GM21515 (cell line): ENCODE measurements around the gene TXNRD1.
A peak's percentile ranks its signal among the peaks of the same experiment; 100 is the strongest.

Source experiments
- ATAC-seq: cut with Tn5 transposase; IDR thresholded peaks from one replicate; pipeline ENCODE4 v1.9.1; 2021; ENCODE audit not compliant: unreplicated experiment

The TXNRD1 gene

DNA sequence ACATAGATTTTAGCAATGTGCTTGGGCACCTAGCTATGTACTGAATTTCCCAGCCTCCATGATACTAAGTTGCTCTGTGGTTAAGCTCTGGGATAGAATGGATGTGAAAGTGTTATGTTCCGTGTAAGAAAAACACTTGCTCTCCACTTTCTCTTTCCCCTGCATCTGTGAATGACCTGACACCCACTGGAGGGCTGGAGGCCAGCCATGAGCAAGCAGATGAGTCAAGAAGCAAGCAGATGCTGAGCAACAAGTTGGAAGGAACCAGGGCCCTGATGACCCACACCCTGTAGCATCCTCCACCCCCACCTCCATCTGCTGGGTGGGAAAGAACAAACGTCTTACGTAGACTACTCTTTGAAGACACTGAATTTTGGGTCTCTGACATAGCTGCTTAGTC is 144.6 kb downstream of the TXNRD1 start:
- ATAC-seq, result no peak

DNA sequence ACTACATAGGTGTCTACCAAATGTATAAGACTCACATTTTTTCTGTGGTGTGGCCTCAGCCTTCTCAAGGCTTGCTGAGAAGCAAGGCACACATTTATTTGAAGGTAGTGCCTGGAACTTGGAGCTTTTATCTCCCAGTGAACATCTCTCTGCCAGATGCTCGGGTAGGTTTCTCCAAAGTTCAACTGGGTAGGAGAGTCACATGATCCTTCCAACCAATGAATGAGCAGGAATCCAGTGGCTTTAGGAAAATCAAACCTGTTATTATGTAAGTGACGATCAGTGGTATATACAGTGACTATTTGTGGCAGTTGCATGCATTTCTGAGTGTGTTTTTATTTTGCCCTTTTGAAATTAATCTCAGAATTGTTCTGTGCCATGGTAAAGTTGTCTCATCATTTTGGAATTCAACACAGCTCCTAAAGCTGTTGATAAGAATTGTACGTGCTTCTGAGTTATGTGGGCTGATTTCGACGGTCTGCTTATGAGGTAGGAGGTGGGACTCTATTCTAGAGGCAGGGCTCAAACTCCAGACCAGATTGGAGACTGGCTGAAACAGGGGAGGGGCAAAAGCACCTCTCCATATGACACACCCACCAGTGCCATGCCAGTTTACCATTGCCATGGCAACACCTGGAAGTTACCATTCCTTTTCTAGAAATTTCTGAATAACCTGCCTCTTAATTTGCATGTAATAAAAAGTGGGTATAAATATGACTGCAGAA is 145.6 kb downstream of the TXNRD1 start:
- no peak for ATAC-seq

DNA sequence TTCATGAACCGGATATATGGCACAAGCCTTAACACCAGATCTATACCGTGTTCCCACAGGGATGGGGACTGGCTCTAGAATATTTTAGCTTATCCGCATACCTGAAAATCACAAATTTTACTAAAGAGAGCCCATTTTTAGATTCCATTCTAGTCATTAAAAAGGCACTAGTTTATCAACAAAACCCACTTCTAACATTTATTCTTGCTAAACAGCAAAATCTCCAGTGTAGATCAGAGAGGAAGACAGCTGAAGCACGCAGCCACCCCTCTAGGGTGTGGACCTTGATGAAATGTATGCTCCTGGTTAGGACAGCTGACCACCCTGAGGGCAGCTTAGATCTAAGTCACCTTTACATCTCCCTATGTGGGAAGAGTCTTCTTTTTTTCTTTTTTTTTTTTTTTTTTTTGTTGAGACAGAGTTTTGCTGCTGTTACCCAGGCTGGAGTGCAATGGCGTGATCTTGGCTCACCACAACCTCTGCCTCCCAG is 150.4 kb downstream of the TXNRD1 start:
- ATAC-seq, result no peak

DNA sequence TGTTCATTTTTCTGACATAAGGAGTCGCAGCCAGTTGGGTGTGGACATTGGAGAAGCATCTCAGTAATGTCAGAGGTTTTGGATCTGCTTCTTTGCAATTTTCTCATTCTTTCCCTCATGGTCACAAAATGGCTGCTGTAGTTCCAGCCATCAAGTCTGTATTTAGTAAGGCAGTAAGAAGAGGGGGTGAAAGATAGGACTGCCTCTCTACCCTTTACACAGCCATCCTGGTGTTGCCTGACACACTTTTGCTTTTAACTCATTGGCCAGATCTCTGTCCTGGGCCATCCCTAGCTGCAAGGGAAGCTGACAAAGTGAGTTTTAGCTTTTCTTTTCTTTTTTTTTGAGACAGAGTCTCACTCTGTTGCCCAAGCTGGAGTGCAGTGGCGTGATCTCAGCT is 154.1 kb downstream of the TXNRD1 start:
- no peak for ATAC-seq

DNA sequence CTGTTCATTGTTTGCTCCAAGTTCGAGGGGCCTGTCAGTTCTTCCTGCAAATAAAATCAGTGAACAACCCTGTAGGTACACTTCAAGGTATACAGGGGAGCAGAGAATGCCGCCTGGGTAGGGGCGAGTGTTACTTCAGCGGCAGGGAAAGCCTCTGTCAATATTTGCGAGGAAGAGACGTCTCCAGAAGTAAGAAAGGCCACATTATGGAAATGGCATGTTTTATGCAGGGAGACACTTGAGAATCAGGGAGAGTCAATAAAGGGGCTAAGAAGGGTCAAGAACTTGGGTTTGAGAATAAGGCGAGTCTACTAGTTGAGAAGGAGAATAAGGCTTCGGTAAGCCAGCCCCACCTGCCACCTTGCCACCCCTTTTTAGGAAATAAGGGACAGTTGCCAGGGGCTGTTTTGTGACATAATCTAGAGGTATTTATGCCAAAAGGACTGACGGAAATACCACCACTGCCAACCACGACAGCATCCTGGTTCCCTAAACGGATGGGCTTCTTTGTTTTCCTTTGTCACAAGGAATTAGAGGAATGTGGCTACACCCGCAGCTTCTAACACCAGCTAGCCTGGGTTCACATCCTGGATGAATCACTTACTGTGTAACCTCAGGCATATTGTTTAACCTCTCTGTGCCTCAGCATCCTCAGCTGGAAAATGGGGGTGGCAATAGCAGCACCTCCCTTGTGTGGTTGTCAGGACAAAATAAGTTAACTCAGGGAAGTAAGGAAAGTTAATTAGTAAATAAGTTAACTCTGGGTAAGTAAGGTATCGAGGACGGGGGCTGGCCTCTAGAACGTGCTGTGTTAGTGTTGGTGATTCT is 155.7 kb downstream of the TXNRD1 start:
- no peak for ATAC-seq

DNA sequence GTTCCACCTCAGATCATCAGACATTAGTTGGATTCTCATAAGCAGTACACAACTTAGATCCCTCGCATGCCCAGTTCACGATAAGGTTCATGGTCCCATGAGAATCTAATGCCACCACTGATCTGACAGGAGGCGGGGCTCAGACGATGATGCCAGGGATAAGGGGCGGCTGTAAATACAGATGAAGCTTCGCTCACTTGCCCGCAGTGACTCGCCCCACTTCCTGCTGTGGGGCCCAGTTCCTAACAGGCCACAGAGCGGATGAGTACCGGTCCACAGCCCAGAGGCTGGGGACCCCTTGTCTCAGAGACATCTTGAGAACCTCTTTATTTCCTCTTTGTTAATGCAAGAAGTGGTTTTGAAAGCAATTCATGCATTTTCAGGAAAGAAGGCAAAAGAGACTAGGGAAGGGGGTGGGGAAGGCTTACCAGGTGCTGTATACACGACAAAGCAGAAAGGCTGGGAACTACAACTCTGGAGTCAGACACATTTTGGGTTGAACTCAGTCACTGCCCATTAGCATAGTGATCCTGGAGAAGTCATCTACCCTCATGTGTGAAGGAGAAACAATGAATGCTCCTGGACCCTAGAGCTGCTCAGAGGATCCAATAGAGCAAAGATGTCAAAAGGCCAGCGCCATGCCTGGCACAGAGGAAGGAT is 156.6 kb downstream of the TXNRD1 start:
- no peak for ATAC-seq

DNA sequence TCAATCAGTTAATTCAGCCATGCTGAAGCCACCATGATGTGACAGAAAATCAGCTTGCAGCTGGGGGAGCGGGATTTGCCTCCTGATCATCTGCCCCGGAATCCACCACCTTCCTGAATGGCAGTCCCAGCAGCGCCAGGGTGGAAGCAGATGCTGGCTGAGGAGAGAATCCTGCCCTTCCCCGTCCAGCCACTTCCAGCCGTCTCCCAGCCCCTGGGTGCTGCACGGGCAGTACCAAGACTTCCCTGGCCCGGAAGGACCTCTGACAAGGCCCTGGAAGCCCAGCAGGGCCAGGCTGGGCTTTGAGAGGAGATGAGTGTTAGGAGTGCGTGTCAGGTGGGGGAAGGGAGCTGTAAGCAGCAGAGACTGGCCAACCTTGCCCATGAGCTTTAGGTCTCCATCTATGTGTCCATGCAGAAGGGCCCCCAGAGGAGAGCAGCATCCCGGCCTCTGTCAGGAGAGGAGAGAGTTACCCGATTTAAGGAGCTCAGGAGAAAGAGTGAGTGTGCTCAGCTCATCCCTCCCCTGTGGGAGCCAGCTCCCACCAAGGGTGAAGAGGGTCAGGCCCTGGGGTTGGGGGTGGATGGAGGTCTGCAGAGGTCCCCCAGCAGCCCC is 157.2 kb downstream of the TXNRD1 start:
- ATAC-seq, result no peak

DNA sequence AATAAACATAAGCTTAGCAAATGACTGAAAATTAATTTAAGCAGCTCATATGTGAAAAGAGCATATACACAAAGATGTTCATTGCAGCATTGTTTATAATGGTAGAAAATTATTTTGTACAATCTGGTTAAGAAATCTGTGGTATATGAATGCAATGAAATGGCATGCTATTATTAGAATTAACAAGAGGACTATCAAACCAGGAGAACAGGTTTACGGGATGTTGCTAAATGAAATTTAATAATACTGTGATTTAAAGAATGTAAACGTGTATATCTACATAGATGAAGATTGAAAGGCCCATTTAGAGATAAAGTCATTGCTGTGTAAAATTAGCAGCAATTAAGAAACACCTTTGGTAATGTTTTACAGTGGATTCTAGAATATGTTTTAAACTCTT is 158.5 kb downstream of the TXNRD1 start:
- no peak for ATAC-seq

DNA sequence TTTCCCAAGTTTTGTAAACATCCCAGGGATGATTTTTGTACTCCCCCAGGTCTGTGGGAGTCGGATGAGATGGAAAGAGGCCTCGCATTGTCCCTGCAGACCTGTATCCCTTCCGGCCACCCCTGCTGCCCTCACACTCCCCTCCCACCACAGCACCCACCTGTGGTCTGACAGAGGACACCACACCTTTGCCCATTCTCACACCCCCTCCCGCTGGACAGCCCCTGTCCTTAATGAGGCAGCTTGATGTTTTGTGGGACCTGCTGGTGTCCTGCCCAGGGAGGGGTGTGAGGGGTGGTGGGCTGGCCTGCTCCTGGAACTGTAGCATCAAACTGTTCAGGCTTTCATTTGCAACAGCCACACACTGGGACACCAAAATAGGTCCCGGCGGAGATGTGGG is 159.2 kb downstream of the TXNRD1 start:
- no peak for ATAC-seq

DNA sequence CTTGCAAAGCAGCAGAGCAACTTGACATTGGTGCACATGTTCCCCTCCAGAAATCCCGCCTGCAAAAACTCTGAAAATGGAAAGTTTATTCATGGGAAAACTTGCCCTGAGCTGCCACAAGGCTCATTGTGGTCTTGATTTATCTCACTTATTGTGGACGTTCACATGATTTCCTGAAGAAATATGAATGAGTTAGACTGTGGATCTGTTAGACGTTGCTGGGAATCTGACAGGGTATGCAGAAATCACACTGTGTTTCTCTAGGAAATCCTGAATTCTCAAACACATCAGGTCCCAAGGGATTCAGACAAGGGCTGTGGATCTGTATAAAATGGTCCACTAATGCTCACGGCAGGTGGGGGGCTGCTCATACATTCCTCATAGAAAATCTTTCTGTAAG is 160.2 kb downstream of the TXNRD1 start:
- no peak for ATAC-seq

DNA sequence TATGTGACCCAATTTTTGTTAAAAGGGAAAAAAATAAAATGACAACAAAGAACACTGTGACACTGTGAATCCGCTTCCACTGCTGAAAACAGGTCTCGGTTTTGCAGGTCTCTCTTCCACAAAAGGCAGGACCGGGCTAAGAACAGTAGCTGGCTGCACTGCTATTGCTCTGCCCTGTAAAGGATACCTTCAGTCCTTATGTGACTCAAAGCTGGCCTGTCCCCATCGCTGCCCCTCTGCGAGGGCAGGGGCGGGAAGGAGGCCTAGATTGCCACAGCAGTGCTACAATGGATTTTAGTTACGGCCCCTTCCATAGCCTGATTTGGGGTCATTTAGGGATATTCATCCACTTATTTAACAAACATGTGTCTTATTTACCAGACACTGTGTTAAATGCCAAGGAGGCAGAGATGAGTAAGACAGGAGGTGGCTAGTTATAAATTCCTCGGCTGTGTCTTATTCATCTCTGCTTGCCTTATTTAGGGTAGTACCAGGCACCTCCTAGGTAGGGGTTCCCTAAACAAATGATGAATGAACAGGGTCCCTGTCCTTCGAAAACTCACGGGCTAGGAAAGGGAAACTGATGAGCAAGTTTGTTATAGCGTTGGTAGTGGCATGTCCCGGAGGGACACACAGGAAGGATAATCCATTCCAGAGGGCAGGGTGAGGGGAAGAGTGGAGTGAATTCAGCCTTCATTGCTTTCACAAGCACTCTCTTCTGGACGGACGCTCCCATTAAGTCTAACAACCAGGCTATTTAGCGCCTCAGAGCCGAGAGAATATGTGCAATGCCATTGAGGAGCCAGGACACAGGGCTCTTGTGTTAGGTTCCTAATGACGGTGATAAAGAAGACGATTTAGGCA is 161.3 kb downstream of the TXNRD1 start:
- ATAC-seq, result no peak

DNA sequence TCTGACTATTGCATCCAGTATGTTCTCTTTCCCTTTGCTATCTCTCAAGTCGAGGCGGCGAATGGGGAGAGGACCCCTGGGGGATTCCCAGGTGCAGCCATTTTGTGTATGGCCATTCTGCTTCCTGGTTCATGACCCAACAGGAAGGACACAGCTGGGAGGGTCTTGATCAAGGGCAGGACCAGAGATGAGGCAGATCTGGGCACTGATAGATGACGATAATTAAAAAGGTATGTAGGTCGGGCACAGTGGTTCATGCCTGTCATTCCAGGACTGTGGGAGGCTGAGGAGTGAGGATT is 161.9 kb downstream of the TXNRD1 start:
- ATAC-seq, result no peak

DNA sequence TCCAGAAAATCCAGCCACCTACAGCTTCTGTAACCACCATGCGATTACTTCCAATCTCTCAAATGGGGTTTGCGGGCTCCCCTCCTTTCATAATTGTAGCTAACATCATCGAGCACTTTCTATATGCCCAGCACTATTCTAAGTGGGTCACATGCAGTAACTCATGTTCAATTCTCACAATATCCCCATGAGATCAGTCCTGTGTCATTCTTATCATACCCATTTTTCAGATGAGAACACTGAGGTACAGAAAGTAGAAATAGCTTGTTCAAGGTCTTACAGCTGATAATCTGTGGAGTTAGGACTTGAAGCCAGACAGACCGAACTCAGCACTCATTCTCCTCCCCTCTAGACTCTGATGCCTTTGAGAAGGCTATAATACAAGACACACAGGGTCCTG is 162.8 kb downstream of the TXNRD1 start:
- no peak for ATAC-seq

DNA sequence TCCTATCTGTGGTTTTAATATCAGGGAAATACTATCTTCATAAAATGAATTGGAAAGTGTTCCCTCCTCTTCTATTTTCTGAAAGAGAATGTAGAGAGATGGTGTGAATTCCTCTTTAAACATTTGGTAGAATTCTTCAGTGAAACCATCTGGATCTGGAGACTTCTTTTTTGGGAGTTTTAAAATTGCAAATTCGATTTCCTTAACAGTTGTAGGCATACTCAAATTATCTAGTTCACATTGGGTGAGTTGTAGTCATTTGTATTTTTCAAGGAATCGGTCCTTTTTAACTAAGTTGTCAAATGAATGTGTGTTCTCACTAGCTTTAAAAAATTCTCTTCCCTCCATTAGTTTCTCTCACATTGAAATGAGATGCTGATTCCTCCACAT is 165.8 kb downstream of the TXNRD1 start:
- ATAC-seq, result no peak

DNA sequence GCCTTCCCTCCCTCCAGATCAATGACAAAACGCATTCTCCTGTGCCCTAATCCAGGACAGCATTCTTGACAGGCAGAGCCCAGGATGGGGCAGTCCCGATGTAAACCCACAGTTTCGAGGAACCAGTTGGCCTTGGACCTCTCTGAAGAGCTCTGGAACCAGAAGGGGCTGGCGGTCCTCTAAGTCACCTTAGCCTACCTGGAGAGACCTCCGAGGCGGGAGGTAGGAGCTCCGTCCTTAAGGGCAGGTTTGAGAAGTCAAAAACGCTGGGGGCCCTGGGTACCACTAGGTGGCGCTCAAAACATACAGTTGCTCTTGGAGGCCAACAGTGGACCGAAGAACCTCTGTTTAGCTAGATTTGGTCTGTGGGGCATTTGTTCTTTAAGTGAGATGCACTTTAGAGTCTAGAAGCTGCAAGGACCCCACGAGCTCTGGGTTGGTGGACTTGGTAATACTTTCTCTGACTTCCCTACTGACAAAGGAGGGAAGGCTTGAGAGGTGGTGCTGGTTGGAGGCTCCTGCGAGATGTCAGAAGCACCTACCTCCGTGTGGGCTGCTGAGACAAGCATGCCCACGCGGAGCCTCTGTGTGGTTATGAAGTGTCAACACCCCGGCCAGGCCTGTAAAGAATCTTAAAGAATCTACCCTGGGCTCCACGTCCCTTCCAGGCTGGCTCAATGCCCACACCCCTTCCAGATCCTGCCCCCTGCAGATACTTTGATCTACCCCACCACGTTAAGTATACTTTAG is 166.3 kb downstream of the TXNRD1 start:
- ATAC-seq, result peak; percentile 65

DNA sequence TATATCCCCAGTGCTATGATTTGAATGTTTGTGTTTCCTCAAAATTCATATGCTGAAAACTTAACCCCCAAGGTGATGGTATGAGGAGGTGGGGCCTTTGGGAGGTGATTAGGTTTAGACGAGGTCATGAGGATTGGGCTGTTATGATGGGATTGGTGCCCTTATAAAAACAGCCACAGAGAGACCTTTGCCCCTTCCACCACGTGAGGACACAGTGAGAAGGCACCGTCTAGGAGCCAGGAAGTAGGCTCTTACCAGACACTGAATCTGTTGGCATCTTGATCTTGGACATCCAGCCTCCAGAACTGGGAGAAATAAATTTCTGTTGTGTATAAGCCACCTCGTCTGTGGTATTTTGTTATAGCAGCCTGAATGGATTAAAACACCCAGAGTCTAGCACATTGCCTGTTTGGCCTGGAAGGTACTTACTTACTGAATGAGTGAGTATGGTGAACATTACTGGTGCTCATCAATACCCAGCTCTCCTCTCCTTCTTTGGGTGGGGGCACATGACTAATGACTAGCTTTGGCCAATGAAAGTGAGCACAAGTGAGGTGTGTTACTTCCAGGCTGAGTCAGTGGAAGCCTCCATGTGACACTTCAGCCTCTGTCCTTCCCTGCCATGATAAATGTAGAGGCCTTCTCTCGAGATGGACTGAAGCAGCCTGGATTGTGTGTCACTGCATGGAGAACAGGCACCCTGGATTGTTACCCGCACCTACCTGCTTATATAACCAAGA is 168.7 kb downstream of the TXNRD1 start:
- no peak for ATAC-seq

DNA sequence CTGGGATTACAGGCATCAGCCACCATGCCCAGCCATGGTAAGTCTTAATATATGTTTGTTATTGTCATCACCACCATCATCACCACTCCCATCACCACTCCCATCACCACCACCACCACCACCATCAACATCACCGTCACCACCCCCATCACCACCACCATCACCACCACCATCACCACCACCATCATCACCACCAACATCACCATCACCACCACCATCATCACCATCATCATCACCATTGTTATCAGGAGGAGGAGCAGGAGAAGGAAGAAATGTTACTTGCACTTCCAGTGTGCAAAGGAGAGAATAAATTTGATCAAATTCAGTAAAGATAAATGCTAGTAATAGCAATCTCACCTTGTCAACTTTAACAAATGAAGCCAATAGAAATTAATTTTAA is 169.9 kb downstream of the TXNRD1 start:
- no peak for ATAC-seq

DNA sequence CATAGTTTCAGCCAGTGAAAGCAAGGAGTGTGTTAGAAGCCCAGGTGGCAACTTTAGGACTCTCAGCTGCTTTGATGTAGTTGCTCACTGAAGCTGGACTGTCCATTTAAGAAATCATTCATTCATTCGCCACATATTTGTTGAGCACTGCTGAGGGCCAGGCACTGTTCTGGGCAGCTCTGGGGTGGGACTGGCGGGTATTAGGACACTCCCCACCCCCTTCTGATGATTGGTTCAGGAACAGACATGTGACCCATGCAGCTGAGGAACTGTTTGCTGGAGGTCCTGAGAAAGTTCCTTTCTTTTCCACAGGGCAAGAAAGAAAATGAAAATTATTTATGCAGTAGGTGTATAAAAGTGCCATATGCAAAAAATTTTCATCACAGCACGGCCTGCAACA is 170.9 kb downstream of the TXNRD1 start:
- no peak for ATAC-seq

DNA sequence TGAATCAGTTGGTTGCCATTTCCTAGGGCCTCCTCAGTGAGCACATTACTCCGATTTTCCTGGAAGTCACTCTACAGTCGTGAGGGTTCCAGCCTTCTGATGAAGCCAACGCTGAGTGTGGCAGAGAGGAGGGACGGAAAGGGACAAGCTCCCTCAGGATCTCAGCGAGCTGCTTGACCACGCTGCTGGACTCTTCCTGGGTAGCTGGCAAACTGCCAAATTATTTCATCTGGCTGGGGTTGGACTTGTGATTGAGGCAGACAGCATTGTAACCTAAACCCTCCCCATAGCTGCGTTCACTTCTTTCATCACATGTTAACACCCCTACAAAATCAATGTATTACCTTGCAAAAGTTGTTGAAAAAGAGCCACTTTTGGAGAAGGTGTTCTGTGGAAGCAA is 171.6 kb downstream of the TXNRD1 start:
- no peak for ATAC-seq
